H9 (cell line): ENCODE results near the gene H6PD. TPM values are rescaled to one million over a fixed set of nuclear protein-coding genes. Genes with fewer than 3 reads are reported as not detected.

ENCODE experiments used
- DNase-seq: peaks from one replicate; pipeline ENCODE4 v3.0.0-alpha.2; 2017
- H2AFZ ChIP-seq: one replicate; pipeline ENCODE4 v1.6.1; 2013; ENCODE audit warnings: mild to moderate bottlenecking, low read length, control low read depth, moderate library complexity
- H2AK5ac ChIP-seq: 2 replicates; pipeline ENCODE4 v1.6.1; 2013; ENCODE audit warnings: low read length, control low read depth, mixed read lengths; ENCODE audit not compliant: insufficient read length
- H2BK120ac ChIP-seq: one replicate; pipeline ENCODE4 v1.6.1; 2013; ENCODE audit warnings: low read depth, mild to moderate bottlenecking, low read length, control low read depth, inconsistent platforms; ENCODE audit not compliant: poor library complexity, severe bottlenecking
- H2BK12ac ChIP-seq: 2 replicates; pipeline ENCODE4 v1.6.1; 2013; ENCODE audit warnings: low read length, control low read depth, mixed read lengths, low read depth; ENCODE audit not compliant: insufficient read length
- H2BK15ac ChIP-seq: 2 replicates; pipeline ENCODE4 v1.6.1; 2013; ENCODE audit warnings: low read depth, low read length, control low read depth
- H2BK20ac ChIP-seq: one replicate; pipeline ENCODE4 v1.6.1; 2013; ENCODE audit warnings: low read depth, mild to moderate bottlenecking, low read length, control low read depth, inconsistent platforms; ENCODE audit not compliant: poor library complexity, severe bottlenecking
- H2BK5ac ChIP-seq: 2 replicates; pipeline ENCODE4 v1.6.1; 2013; ENCODE audit warnings: low read length, control low read depth, mixed read lengths; ENCODE audit not compliant: insufficient read length
- H3K14ac ChIP-seq: 2 replicates; pipeline ENCODE4 v1.6.1; 2013; ENCODE audit warnings: low read length, control low read depth; ENCODE audit not compliant: insufficient read depth
- H3K18ac ChIP-seq: 2 replicates; pipeline ENCODE4 v1.6.1; 2013; ENCODE audit warnings: low read depth, mild to moderate bottlenecking, mixed read lengths, low read length, control low read depth; ENCODE audit not compliant: insufficient read length
- H3K23ac ChIP-seq: 2 replicates; pipeline ENCODE4 v1.6.1; 2013; ENCODE audit warnings: low read length, control low read depth, mixed read lengths, low read depth; ENCODE audit not compliant: insufficient read length
- H3K23me2 ChIP-seq: 2 replicates; pipeline ENCODE4 v1.6.1; 2013; ENCODE audit warnings: low read depth, mild to moderate bottlenecking, mixed read lengths, low read length, control low read depth; ENCODE audit not compliant: insufficient read length, poor library complexity, severe bottlenecking
- H3K27ac ChIP-seq: 2 replicates; pipeline ENCODE4 v1.5.1; 2013; ENCODE audit warnings: low read length, control low read depth, mixed read lengths, low read depth; ENCODE audit not compliant: insufficient read length
- H3K27me3 ChIP-seq: 2 replicates; pipeline ENCODE4 v1.6.1; 2013; ENCODE audit warnings: low read length, control low read depth, inconsistent platforms; ENCODE audit not compliant: insufficient read depth
- H3K4ac ChIP-seq: 2 replicates; pipeline ENCODE4 v1.6.1; 2013; ENCODE audit warnings: low read depth, mild to moderate bottlenecking, control low read depth, inconsistent platforms, low read length, moderate library complexity
- H3K4me1 ChIP-seq: 2 replicates; pipeline ENCODE4 v1.6.1; 2013; ENCODE audit warnings: low read length, control low read depth, inconsistent platforms; ENCODE audit not compliant: insufficient read depth
- H3K4me2 ChIP-seq: 2 replicates; pipeline ENCODE4 v1.6.1; 2013; ENCODE audit warnings: low read length, control low read depth, mixed read lengths; ENCODE audit not compliant: insufficient read length, insufficient read depth
- H3K56ac ChIP-seq: 2 replicates; pipeline ENCODE4 v1.6.1; 2013; ENCODE audit warnings: low read depth, mild to moderate bottlenecking, mixed read lengths, low read length, control low read depth; ENCODE audit not compliant: insufficient read length
- H3K79me1 ChIP-seq: 2 replicates; pipeline ENCODE4 v1.6.1; 2013; ENCODE audit warnings: low read depth, mild to moderate bottlenecking, moderate library complexity, low read length, control low read depth, inconsistent platforms; ENCODE audit not compliant: insufficient read depth, poor library complexity, severe bottlenecking
- H3K79me2 ChIP-seq: 2 replicates; pipeline ENCODE4 v1.6.1; 2013; ENCODE audit warnings: low read length, control low read depth, inconsistent platforms; ENCODE audit not compliant: insufficient read depth
- H3K9ac ChIP-seq: 2 replicates; pipeline ENCODE4 v1.6.1; 2013; ENCODE audit warnings: low read length, control low read depth, mixed read lengths; ENCODE audit not compliant: insufficient read length; ENCODE audit errors: extremely low read depth
- H3K9me3 ChIP-seq: one replicate; pipeline ENCODE4 v1.6.1; 2013; ENCODE audit warnings: low read depth, low read length, inconsistent platforms; ENCODE audit not compliant: control insufficient read depth
- H3T11ph ChIP-seq: one replicate; pipeline ENCODE4 v1.6.1; 2013; ENCODE audit warnings: mild to moderate bottlenecking, low read length, control low read depth, inconsistent platforms
- H4K20me1 ChIP-seq: one replicate; pipeline ENCODE4 v1.6.1; 2013; ENCODE audit not compliant: control insufficient read depth, insufficient read length, insufficient read depth
- H4K5ac ChIP-seq: 2 replicates; pipeline ENCODE4 v1.6.1; 2013; ENCODE audit warnings: low read depth, mild to moderate bottlenecking, mixed read lengths, low read length, control low read depth; ENCODE audit not compliant: insufficient read length
- H4K8ac ChIP-seq: replicated peaks from 2 replicates; pipeline ENCODE4 v1.6.1; 2013; ENCODE audit warnings: low read length, control low read depth, mixed read lengths, low read depth; ENCODE audit not compliant: insufficient read length
- H4K91ac ChIP-seq: 2 replicates; pipeline ENCODE4 v1.6.1; 2013; ENCODE audit warnings: low read depth, mild to moderate bottlenecking, moderate library complexity, mixed read lengths, low read length, control low read depth; ENCODE audit not compliant: insufficient read length
- H3K27ac Mint-ChIP-seq, 3 experiments: 2 replicates in 2 of 3; 3 replicates in 1 of 3; pipeline ENCODE4 v1.8.0; 2020 to 2021; ENCODE audit warnings: mixed read lengths in 3 of 3, mild to moderate bottlenecking in 1 of 3, moderate library complexity in 1 of 3
- H3K27me3 Mint-ChIP-seq: 2 replicates; pipeline ENCODE4 v1.8.0; 2021; ENCODE audit warnings: low read depth, mild to moderate bottlenecking, moderate library complexity, mixed read lengths
- H3K36me3 Mint-ChIP-seq, 3 experiments: 2 replicates in 2 of 3; 3 replicates in 1 of 3; pipeline ENCODE4 v1.8.0; 2020 to 2021; ENCODE audit warnings: low read depth in 3 of 3, mixed read lengths in 3 of 3; ENCODE audit not compliant: insufficient read depth in 1 of 3
- H3K4me1 Mint-ChIP-seq, 2 experiments: 2 replicates each; pipeline ENCODE4 v1.8.0; 2020; ENCODE audit warnings: mixed read lengths in 2 of 2
- H3K4me3 Mint-ChIP-seq, 2 experiments: 2 replicates in 1 of 2; 3 replicates in 1 of 2; pipeline ENCODE4 v1.8.0; 2020 to 2021; ENCODE audit warnings: mild to moderate bottlenecking in 2 of 2, mixed read lengths in 2 of 2, moderate library complexity in 1 of 2
- H3K9me3 Mint-ChIP-seq, 2 experiments: 2 replicates in 1 of 2; 3 replicates in 1 of 2; pipeline ENCODE4 v1.8.0; 2020; ENCODE audit warnings: mild to moderate bottlenecking in 2 of 2, mixed read lengths in 2 of 2, moderate library complexity in 1 of 2
- WGBS: extraction: QIAGEN DNeasy Blood & Tissue Kit; methylation state at CpG from one replicate; pipeline ENCODE4 v1.1.7; 2013; ENCODE audit warnings: missing lambda C conversion rate, low lambda C conversion rate, mixed read lengths; ENCODE audit not compliant: insufficient read length; ENCODE audit errors: extremely low coverage; 5-methylcytosine and 5-hydroxymethylcytosine counted together
- total RNA-seq: library from RNA; stranded (reverse); gene quantifications from 2 replicates; pipeline ENCODE4 v1.2.1, GENCODE V29; 2021
- TF ChIP-seq, protein P1 (sequence below): fragments of 200-600 bp; sonication (generic); conservative IDR thresholded peaks from 3 replicates; pipeline ENCODE4 v1.8.0; 2021; ENCODE audit warnings: antibody characterized with exemption, mild to moderate bottlenecking

Gene H6PD
- total RNA-seq, 1 experiment from 2014 or later, result 7.9 TPM

DNA sequence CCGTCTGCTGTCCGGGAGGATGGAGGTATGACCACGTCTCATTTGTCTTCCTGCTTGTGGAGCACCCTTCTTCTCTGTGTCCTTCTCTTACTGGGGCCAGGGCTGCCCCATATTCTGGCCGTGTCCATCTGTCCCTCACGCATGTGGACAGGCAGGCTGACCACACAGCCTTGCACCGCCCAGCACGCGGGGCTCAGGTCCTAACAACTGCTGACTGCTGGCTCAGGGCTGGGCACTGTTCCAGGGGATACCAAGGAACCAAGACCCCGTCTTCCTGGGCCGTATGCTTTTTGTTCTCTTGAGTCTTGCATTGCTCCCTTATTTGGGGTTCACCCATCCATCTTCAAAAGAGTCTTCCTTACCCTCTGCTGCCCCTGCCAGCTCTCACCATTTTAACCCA, 40.6 kb downstream of the H6PD start:
- Histone ChIP-seq H3K18ac (no peak overlapping the region), H2BK20ac (no peak overlapping the region), H3K4ac (no peak overlapping the region), H3K27ac (no peak overlapping the region), H2AFZ (no peak overlapping the region), H3K79me1 (no peaks in the 10 kb centered on the region), H3K14ac (no peak overlapping the region; the same call in 1 of the 2 replicates), H2BK120ac (no peak overlapping the region), H3K4me1 (no peaks in the 10 kb centered on the region; the same call in 1 of the 2 replicates), H4K5ac (no peak overlapping the region), H2BK15ac (no peak overlapping the region), H4K91ac (no peak overlapping the region), H2BK5ac (no peak overlapping the region), H3K4me2 (no peak overlapping the region), H3T11ph (no peak overlapping the region), H2AK5ac (no peak overlapping the region), H3K56ac (no peak overlapping the region), H2BK12ac (no peak overlapping the region), H3K9me3 (no peaks in the 10 kb centered on the region), H3K23ac (no peak overlapping the region), H3K9ac (no peak overlapping the region), H3K79me2 (no peaks in the 10 kb centered on the region), H3K27me3 (no peaks in the 10 kb centered on the region), H4K20me1 (no peaks in the 10 kb centered on the region), H3K23me2 (no peaks in the 10 kb centered on the region), H4K8ac (no peak overlapping the region)
- H3K4me1 Mint-ChIP-seq, result peaks cover 30 to 41% of the 10 kb centered on the region in 2 experiments
- no peaks in the 10 kb centered on the region; a peak in 1 of 5 replicates for H3K9me3 Mint-ChIP-seq
- no peak overlapping the region for H3K27ac Mint-ChIP-seq
- peaks cover 6% of the 10 kb centered on the region for H3K27me3 Mint-ChIP-seq
- H3K36me3 Mint-ChIP-seq, result no peaks in the 10 kb centered on the region; a peak in 1 of 7 replicates
- WGBS, result no CpG with 5 or more reads among the region's 10 CpGs
- DNase-seq, result no peak
- TF ChIP-seq, protein P1, sequence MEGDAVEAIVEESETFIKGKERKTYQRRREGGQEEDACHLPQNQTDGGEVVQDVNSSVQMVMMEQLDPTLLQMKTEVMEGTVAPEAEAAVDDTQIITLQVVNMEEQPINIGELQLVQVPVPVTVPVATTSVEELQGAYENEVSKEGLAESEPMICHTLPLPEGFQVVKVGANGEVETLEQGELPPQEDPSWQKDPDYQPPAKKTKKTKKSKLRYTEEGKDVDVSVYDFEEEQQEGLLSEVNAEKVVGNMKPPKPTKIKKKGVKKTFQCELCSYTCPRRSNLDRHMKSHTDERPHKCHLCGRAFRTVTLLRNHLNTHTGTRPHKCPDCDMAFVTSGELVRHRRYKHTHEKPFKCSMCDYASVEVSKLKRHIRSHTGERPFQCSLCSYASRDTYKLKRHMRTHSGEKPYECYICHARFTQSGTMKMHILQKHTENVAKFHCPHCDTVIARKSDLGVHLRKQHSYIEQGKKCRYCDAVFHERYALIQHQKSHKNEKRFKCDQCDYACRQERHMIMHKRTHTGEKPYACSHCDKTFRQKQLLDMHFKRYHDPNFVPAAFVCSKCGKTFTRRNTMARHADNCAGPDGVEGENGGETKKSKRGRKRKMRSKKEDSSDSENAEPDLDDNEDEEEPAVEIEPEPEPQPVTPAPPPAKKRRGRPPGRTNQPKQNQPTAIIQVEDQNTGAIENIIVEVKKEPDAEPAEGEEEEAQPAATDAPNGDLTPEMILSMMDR, result no peak
- no peak overlapping the region for H3K4me3 Mint-ChIP-seq
